GM08714 (cell line): ENCODE results near the gene NCAPD2.

Source experiments
- H3K4me3 ChIP-seq: fragments of 200-500 bp; sonication (Bioruptor generic); 2 replicates; pipeline ENCODE4 v1.5.1; 2014; ENCODE audit warnings: mild to moderate bottlenecking, low read length, inconsistent platforms
- ZNF274 ChIP-seq: IDR thresholded peaks from 2 replicates; pipeline ENCODE4 v1.6.1; 2012; ENCODE audit warnings: mild to moderate bottlenecking, low read depth, low read length

The NCAPD2 gene

DNA sequence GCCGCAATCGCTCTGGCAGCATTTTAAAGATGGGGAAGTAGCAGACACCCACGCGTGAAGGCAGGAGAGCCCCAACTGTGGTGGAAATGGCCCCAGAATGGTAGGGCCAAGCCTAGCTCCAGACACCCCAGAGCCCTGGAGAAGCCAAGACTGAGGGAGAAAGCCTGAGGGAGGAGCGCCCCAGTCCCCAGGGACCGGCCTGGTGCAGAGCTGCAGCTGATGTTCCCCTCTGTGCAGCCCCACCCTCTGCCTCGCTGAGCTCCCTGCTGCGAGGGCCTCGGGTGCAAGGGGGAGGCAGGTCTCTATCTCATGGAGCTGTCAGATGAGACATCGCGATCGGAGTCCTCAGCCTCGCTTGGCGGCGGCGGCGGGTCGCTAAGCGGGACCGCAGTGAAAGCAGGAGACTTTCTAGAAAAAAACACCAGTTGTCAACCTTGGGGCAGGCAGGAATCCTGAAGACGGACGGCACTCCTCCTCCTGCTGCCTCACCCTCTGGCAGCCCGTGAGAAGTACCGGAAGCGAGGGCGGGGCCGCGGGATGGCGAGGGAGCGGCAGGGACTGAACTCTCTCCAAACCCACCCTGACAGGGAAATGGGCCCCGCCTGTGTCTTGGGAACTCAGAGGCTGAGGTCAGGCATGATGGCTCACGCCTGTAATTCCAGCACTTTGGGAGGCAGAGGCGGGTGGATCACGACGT is 46.4 kb downstream of the NCAPD2 start:
- no peak overlapping the region for H3K4me3 ChIP-seq
- TF ChIP-seq ZNF274: no peak

- H3K4me3 ChIP-seq: no peak overlapping the region
- TF ChIP-seq ZNF274: no peak
These were observed 47.7 kb downstream of the NCAPD2 start for GRCh38 chr12:6541371-6542165.

GRCh38 chr12:6542209-6543009 is 48.5 kb downstream of the NCAPD2 start:
- H3K4me3 ChIP-seq: no peak overlapping the region
- TF ChIP-seq ZNF274: no peak

- TF ChIP-seq ZNF274: no peak
- no peak overlapping the region for H3K4me3 ChIP-seq
These were observed 52.1 kb downstream of the NCAPD2 start for GRCh38 chr12:6546016-6546415.

DNA sequence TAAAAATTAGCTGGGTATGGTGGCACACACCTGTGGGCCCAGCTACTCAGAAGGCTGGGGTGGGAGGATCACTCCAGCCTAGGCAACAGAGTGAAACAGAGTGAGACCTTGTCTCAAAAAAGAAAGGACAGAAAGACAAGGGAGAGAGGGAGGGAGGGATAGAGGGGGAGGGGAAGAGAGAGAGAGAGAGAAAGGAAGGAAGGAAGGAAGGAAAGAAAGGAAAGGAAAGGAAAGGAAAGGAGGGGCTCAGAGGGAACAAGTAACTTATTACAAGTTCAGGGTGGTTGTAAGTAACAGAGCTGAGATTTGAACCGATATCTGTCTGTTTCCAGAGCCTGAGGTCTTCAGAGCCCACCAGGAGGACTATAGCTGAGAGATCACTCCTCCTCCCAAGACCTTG is 53.7 kb downstream of the NCAPD2 start:
- no peak overlapping the region for H3K4me3 ChIP-seq
- TF ChIP-seq ZNF274: no peak

DNA sequence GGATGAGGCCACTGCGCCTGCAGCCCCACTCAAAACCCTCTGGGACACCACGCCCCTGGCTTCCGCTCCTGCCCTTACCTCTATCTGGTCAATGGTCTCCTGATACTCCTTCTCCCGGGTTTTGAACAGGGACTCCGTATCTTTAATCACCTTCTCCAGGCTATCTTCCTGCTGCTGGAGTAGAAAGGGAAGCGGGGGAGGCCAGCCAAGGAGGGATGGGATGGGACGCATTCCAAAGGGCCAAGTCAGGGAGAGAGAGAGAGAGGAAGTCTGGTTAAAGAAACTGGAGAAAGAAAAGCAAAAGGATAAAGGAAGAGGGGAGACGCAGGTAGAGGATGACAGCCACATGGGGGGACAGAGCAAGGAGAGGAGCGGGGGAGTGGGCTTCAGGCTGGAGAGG is 54.1 kb downstream of the NCAPD2 start:
- H3K4me3 ChIP-seq: no peak overlapping the region

DNA sequence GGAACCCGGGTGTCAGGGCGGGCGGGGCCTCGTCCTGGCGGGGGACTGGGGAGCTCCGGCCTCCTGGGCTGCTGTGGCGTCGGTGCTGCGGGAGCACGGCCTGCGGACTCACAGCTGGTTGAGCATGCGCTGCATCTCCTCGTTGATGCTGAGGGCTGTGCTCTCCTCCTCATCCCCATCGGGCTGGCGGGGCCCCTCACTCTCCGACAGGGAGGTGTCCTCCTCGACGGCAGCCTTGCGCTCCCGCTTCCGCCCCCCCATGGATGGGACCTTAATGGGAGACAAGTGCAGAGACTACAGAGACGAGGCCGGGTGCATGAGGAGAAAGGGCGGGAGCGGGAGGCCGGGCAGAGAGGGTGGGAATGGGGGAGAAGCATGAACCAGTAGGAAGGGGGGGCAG is 54.7 kb downstream of the NCAPD2 start:
- H3K4me3 ChIP-seq: no peak overlapping the region
- no peak for TF ChIP-seq ZNF274

More for the DNA sequence above, 54.1 kb downstream of the NCAPD2 start:
- no peak for TF ChIP-seq ZNF274

DNA sequence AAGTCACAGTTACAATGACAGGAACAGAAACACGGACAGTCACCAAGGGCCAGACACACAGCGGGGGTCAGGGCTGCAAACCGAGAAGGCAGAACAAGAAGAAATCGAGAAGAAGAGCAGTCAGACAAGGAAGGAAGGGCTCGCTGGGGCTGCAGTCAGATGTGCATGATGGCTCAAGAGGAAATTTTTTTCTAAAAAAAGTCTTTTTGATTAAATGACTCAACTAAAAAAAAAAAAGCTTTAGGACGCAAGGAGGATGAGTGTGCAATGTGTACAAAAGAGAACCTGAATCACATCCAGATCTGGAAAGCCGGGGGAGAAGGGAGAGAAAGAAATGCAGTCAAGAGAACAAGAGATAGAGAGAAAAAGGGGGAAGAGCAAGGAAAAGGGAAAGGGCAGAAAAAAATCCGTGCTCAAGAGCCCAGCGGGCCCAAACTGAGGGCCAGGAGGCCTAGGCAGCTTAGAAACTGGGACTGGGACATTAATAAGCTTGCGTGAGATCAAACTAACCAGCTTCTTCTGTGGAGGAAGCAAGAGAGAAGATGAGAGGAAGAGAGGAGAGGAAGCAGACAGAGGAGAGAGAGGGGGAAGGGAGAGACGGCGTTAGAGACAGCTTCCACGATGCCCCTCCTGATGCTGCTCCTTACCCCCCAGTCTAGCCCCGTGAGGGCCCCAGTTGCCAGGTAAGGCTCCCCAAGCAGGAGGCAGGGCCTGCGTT is 55.2 kb downstream of the NCAPD2 start:
- no peak overlapping the region for H3K4me3 ChIP-seq

DNA sequence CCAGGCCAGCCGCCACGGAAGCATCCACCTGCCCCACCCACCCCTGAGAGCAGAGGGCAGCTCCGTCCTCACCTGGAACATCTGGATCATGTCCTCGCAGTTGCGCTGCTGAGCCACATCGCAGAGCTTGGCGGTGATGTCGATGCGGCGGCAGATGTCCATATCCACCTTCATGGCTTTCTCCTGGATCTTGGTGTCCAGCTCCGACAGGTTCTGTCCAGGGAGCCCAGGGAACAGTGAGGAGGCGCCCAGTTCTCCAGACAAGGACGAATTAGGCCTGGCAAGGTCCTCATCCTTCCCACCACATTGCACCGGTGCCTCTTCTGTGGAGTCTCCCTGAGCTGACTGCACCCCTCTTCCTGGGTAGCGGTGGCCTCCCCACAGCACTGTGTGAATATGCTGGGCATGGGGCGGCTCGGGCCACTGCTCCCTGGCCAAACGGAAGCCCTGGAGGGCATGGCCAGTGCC is 55.8 kb downstream of the NCAPD2 start:
- no peak overlapping the region for H3K4me3 ChIP-seq
- no peak for TF ChIP-seq ZNF274

More for the DNA sequence above, 55.2 kb downstream of the NCAPD2 start:
- no peak for TF ChIP-seq ZNF274

DNA sequence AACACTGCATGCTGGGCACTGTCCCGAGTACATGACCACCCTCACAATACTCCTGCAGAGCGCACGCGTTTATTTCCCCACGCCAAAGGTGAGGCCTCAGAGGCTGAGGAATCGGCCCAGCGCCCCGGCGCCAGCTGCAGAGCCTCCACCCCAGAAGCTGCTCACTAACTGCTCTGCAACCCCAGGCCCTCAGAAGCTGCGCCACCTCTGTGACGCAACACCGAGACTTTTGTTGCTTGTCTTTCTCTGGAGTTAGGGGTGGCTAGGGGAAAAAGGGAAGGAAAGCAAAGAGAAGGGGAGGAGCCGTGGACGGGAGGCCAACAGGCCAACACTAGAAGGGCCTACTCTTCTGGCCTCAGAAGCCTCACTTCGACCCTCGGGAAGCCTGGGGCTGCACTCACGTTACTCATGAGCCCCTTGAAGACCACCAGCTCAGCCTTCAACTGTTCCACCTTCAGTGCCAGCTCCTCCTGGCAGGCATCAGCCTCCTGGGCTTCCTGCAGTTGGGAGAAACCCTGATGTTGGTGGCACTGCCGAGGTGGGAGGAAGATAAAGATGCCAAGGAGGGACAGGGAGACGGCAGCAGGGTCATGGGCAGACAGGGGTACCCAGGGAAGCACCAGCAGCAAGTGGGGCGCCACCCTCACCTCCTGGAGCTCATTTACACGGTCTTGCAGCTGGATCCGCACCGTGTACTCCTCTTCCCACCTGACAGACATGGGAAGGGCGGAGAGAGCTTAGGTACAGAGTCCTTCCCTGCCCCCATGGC is 56.6 kb downstream of the NCAPD2 start:
- no peak for TF ChIP-seq ZNF274
- H3K4me3 ChIP-seq: no peak overlapping the region

GRCh38 chr12:6551063-6551461 is 57.2 kb downstream of the NCAPD2 start:
- TF ChIP-seq ZNF274: no peak
- no peak overlapping the region for H3K4me3 ChIP-seq

DNA sequence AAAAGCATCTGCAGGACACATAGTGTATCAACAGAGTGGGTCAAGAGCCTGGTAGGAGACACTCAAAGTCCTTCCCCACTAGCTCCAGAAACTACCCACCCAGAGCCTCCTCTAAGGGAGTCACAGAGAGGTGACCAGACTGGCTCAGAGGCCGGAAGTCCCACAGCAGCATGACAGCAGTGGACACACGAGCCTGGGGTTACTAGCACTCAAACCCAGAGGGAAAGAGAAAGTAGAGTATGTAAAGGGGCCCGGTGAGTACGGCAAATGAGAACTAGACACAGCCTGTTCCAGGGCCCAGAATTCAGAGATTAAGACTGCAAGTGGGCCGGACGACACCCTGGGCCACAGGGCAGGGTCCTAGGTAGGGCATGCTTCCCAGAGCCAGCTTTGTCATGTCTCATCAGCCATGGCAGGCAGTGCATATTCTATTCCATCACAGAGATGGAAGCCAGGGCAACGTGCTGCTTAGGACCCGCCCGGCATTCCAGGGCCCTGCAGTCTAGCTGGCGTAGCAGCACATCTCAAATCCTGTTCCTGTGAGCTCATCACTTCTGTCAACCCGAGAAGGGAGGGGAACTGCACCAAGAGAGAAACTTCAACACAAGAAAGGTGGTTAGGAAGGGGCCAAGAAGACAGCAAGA is 57.7 kb downstream of the NCAPD2 start:
- no peak for TF ChIP-seq ZNF274
- H3K4me3 ChIP-seq: no peak overlapping the region

- H3K4me3 ChIP-seq: no peak overlapping the region
- TF ChIP-seq ZNF274: no peak
These were observed 58.2 kb downstream of the NCAPD2 start for GRCh38 chr12:6552140-6552551.
